Skin epidermis (tissue), 12 donors: ENCODE results near the gene RMI2.
A peak's percentile ranks its signal among the peaks of the same experiment; 100 is the strongest.

Source experiments
- H3K27ac ChIP-seq, 21 experiments: fragments of 200-600 bp; sonication (generic) in 11 of 21; one replicate each; pipeline ENCODE4 v1.5.0; 2020; ENCODE audit warnings: mild to moderate bottlenecking in 3 of 21, inconsistent platforms in 2 of 21, moderate library complexity in 2 of 21
- H3K4me3 ChIP-seq, 7 experiments: fragments of 200-600 bp; sonication (generic) in 2 of 7; one replicate each; pipeline ENCODE4 v1.5.0; 2020; ENCODE audit warnings: inconsistent platforms in 2 of 7, mild to moderate bottlenecking in 2 of 7, moderate library complexity in 1 of 7

RMI2 gene

GRCh38 chr16:11308493-11309283, 36.6 kb upstream of the RMI2 start:
- Histone ChIP-seq H3K27ac (peak overlapping the region in 1 of 21 experiments; percentile 6), H3K4me3 (no peak overlapping the region)

- peak overlapping the region in 2 of 21 experiments; percentile 52 to 57 for H3K27ac ChIP-seq
- H3K4me3 ChIP-seq, result no peak overlapping the region
These were observed 35.2 kb upstream of the RMI2 start for GRCh38 chr16:11309895-11310633.

GRCh38 chr16:11310634-11310977, 34.7 kb upstream of the RMI2 start:
- H3K4me3 ChIP-seq, result no peak overlapping the region
- H3K27ac ChIP-seq, result peak overlapping the region in 5 of 21 experiments; percentile 3 to 57 (median 23)

- Histone ChIP-seq H3K27ac (peak overlapping the region in 5 of 21 experiments; percentile 3 to 57 (median 23)), H3K4me3 (no peak overlapping the region)
These were observed 34.2 kb upstream of the RMI2 start for GRCh38 chr16:11310997-11311561.

- H3K27ac ChIP-seq, result peak overlapping the region in 3 of 21 experiments; percentile 57 to 81 (median 61)
These were observed 32.4 kb upstream of the RMI2 start for GRCh38 chr16:11312718-11313492.

GRCh38 chr16:11313493-11314308, 31.6 kb upstream of the RMI2 start:
- H3K4me3 ChIP-seq, result no peak overlapping the region
- H3K27ac ChIP-seq, result peak overlapping the region in 3 of 21 experiments; percentile 6 to 81 (median 61)

More at GRCh38 chr16:11312718-11313492, 32.4 kb upstream of the RMI2 start:
- no peak overlapping the region for H3K4me3 ChIP-seq

- Histone ChIP-seq H3K27ac (peak overlapping the region in 2 of 21 experiments; percentile 6 to 71), H3K4me3 (no peak overlapping the region)
These were observed 30.9 kb upstream of the RMI2 start for GRCh38 chr16:11314309-11314894.

GRCh38 chr16:11315510-11315909, 29.7 kb upstream of the RMI2 start:
- Histone ChIP-seq H3K27ac (peak overlapping the region in 2 of 21 experiments; percentile 68 to 71), H3K4me3 (no peak overlapping the region)

GRCh38 chr16:11316331-11317015, 28.8 kb upstream of the RMI2 start:
- H3K27ac ChIP-seq, result peak overlapping the region in 2 of 21 experiments; percentile 68 to 71

GRCh38 chr16:11318817-11319216, 26.4 kb upstream of the RMI2 start:
- H3K4me3 ChIP-seq, result no peak overlapping the region
- no peak overlapping the region for H3K27ac ChIP-seq

More at GRCh38 chr16:11316331-11317015, 28.8 kb upstream of the RMI2 start:
- H3K4me3 ChIP-seq, result no peak overlapping the region

GRCh38 chr16:11319529-11320146, 25.6 kb upstream of the RMI2 start:
- Histone ChIP-seq H3K27ac (peak overlapping the region in 1 of 21 experiments; percentile 24), H3K4me3 (no peak overlapping the region)

GRCh38 chr16:11320170-11320569, 25.1 kb upstream of the RMI2 start:
- no peak overlapping the region for H3K27ac ChIP-seq
- no peak overlapping the region for H3K4me3 ChIP-seq

- no peak overlapping the region for H3K27ac ChIP-seq
- no peak overlapping the region for H3K4me3 ChIP-seq
These were observed 23.6 kb upstream of the RMI2 start for GRCh38 chr16:11321662-11322061.

- Histone ChIP-seq H3K4me3 (no peak overlapping the region), H3K27ac (no peak overlapping the region)
These were observed 22.4 kb upstream of the RMI2 start for GRCh38 chr16:11322823-11323222.

- H3K4me3 ChIP-seq, result no peak overlapping the region
- peak overlapping the region in 1 of 21 experiments; percentile 25 for H3K27ac ChIP-seq
These were observed 21.5 kb upstream of the RMI2 start for GRCh38 chr16:11323551-11324336.

GRCh38 chr16:11325404-11326083, 19.7 kb upstream of the RMI2 start:
- no peak overlapping the region for H3K4me3 ChIP-seq
- peak overlapping the region in 7 of 21 experiments; percentile 8 to 68 (median 47) for H3K27ac ChIP-seq
